Astrocyte (in vitro differentiated cells and primary cell): ENCODE measurements around the gene MRAP2. TPM values are rescaled to one million over a fixed set of nuclear protein-coding genes. Genes with fewer than 3 reads are reported as not detected.

ENCODE experiments used
- DNase-seq: peaks from one replicate; pipeline ENCODE4 v3.0.0-alpha.2; 2010; ENCODE audit warnings: low read depth
- FAIRE-seq: peaks from 2 replicates; lab custom pipeline; 2011; peaks lifted over from hg19 to GRCh38; lab: Jason Lieb, UNC
- H2AFZ ChIP-seq: 2 replicates; pipeline ENCODE4 v1.6.0; 2012; ENCODE audit warnings: low read depth, low read length, inconsistent platforms
- H3K27ac ChIP-seq: 2 replicates; pipeline ENCODE4 v1.5.1; 2011; ENCODE audit warnings: low read depth, low read length, inconsistent platforms
- H3K27me3 ChIP-seq: 2 replicates; pipeline ENCODE4 v1.6.0; 2011; ENCODE audit warnings: low read length, inconsistent platforms; ENCODE audit not compliant: insufficient read depth
- H3K36me3 ChIP-seq: 2 replicates; pipeline ENCODE4 v1.5.1; 2011; ENCODE audit warnings: low read length, inconsistent platforms; ENCODE audit not compliant: insufficient read depth
- H3K4me1 ChIP-seq: 2 replicates; pipeline ENCODE4 v1.5.1; 2011; ENCODE audit warnings: low read length, inconsistent platforms; ENCODE audit not compliant: insufficient read depth
- H3K4me2 ChIP-seq: 2 replicates; pipeline ENCODE4 v1.6.0; 2012; ENCODE audit warnings: low read length, inconsistent platforms
- H3K4me3 ChIP-seq: 2 replicates; pipeline ENCODE4 v1.5.1; 2011; ENCODE audit warnings: low read depth, mild to moderate bottlenecking, low read length, inconsistent platforms; ENCODE audit not compliant: insufficient read depth
- H3K79me2 ChIP-seq: 2 replicates; pipeline ENCODE4 v1.6.0; 2012; ENCODE audit warnings: mild to moderate bottlenecking, low read length, inconsistent platforms; ENCODE audit not compliant: insufficient read depth
- H3K9ac ChIP-seq: 2 replicates; pipeline ENCODE4 v1.6.0; 2012; ENCODE audit warnings: mild to moderate bottlenecking, low read length, inconsistent platforms
- H3K9me3 ChIP-seq: 2 replicates; pipeline ENCODE4 v1.5.1; 2012; ENCODE audit warnings: low read depth, mild to moderate bottlenecking, low read length, inconsistent platforms; ENCODE audit not compliant: insufficient read depth
- H4K20me1 ChIP-seq: 2 replicates; pipeline ENCODE4 v1.6.0; 2012; ENCODE audit warnings: low read length, inconsistent platforms; ENCODE audit not compliant: insufficient read depth
- H3K27ac Mint-ChIP-seq: one replicate; pipeline ENCODE4 v1.8.0; 2021; ENCODE audit warnings: mild to moderate bottlenecking, mixed read lengths; ENCODE audit not compliant: unreplicated experiment
- H3K27me3 Mint-ChIP-seq: one replicate; pipeline ENCODE4 v1.8.0; 2021; ENCODE audit warnings: low read depth, mixed read lengths; ENCODE audit not compliant: unreplicated experiment
- H3K36me3 Mint-ChIP-seq: one replicate; pipeline ENCODE4 v1.8.0; 2021; ENCODE audit warnings: low read depth, mixed read lengths; ENCODE audit not compliant: unreplicated experiment
- H3K4me1 Mint-ChIP-seq: one replicate; pipeline ENCODE4 v1.8.0; 2021; ENCODE audit warnings: low read depth, mixed read lengths; ENCODE audit not compliant: unreplicated experiment
- H3K4me3 Mint-ChIP-seq: one replicate; pipeline ENCODE4 v1.8.0; 2021; ENCODE audit warnings: mild to moderate bottlenecking, moderate library complexity, mixed read lengths; ENCODE audit not compliant: unreplicated experiment
- H3K9me3 Mint-ChIP-seq: one replicate; pipeline ENCODE4 v1.8.0; 2021; ENCODE audit warnings: mild to moderate bottlenecking, mixed read lengths; ENCODE audit not compliant: unreplicated experiment
- CTCF ChIP-seq: IDR thresholded peaks from 2 replicates; pipeline ENCODE4 v1.5.1; 2011; ENCODE audit warnings: low read depth, mild to moderate bottlenecking, inconsistent platforms, low read length, moderate library complexity; ENCODE audit not compliant: insufficient read depth
- EZH2 ChIP-seq: IDR thresholded peaks from 2 replicates; pipeline ENCODE4 v1.6.1; 2012; ENCODE audit warnings: mild to moderate bottlenecking, low read length, inconsistent platforms; ENCODE audit not compliant: insufficient read depth
- total RNA-seq: library from RNA; stranded (reverse); gene quantifications from 2 replicates; pipeline ENCODE4 v1.2.1, GENCODE V29; 2021

Gene MRAP2
- total RNA-seq, 1 donor from 2014 or later, result 0.20 TPM

- H3K4me1 ChIP-seq, result no peaks in the 10 kb centered on the region
These were observed 13.2 kb downstream of the MRAP2 start for GRCh38 chr6:84046755-84047154.

GRCh38 chr6:84048588-84048987 lies 15.0 kb downstream of the MRAP2 start:
- peaks cover 8% of the 10 kb centered on the region for H3K4me1 ChIP-seq
- H3K79me2 ChIP-seq, result no peaks in the 10 kb centered on the region
- Mint-ChIP-seq H3K27me3 (no peaks in the 10 kb centered on the region), H3K4me1 (peaks cover 15% of the 10 kb centered on the region), H3K36me3 (no peaks in the 10 kb centered on the region), H3K27ac (no peak overlapping the region), H3K9me3 (no peaks in the 10 kb centered on the region), H3K4me3 (no peak overlapping the region)
- H3K9ac ChIP-seq, result no peak overlapping the region
- H3K9me3 ChIP-seq, result no peaks in the 10 kb centered on the region
- no peak overlapping the region for H3K27ac ChIP-seq
- no peak overlapping the region for H3K4me3 ChIP-seq
- no peaks in the 10 kb centered on the region for H3K27me3 ChIP-seq
- H2AFZ ChIP-seq, result no peak overlapping the region
- no peaks in the 10 kb centered on the region for H4K20me1 ChIP-seq
- no peaks in the 10 kb centered on the region for H3K36me3 ChIP-seq
- FAIRE-seq, result no peak
- no peak for DNase-seq
- TF ChIP-seq EZH2 (no peak), CTCF (no peak)
- no peak overlapping the region for H3K4me2 ChIP-seq

More at GRCh38 chr6:84046755-84047154, 13.2 kb downstream of the MRAP2 start:
- H3K4me3 ChIP-seq, result no peak overlapping the region
- H3K4me2 ChIP-seq, result no peak overlapping the region
- no peaks in the 10 kb centered on the region for H3K9me3 Mint-ChIP-seq
- H3K36me3 Mint-ChIP-seq, result no peaks in the 10 kb centered on the region
- no peaks in the 10 kb centered on the region for H3K36me3 ChIP-seq
- peaks cover 4% of the 10 kb centered on the region for H3K4me1 Mint-ChIP-seq
- no peaks in the 10 kb centered on the region for H3K27me3 Mint-ChIP-seq
- no peak for TF ChIP-seq CTCF
- TF ChIP-seq EZH2, result no peak
- no peak for DNase-seq
- no peak overlapping the region for H3K4me3 Mint-ChIP-seq
- no peaks in the 10 kb centered on the region for H4K20me1 ChIP-seq
- no peak overlapping the region for H3K27ac ChIP-seq
- no peak overlapping the region for H2AFZ ChIP-seq
- no peak overlapping the region for H3K27ac Mint-ChIP-seq
- H3K79me2 ChIP-seq, result no peaks in the 10 kb centered on the region
- FAIRE-seq, result no peak
- no peaks in the 10 kb centered on the region for H3K9me3 ChIP-seq
- no peak overlapping the region for H3K9ac ChIP-seq
- H3K27me3 ChIP-seq, result no peaks in the 10 kb centered on the region

GRCh38 chr6:84050408-84050807 lies 16.8 kb downstream of the MRAP2 start:
- no peak overlapping the region for H2AFZ ChIP-seq
- no peak overlapping the region for H3K4me2 ChIP-seq
- Mint-ChIP-seq H3K27ac (no peak overlapping the region), H3K36me3 (no peaks in the 10 kb centered on the region), H3K4me1 (peaks cover 15% of the 10 kb centered on the region), H3K9me3 (no peaks in the 10 kb centered on the region), H3K27me3 (no peaks in the 10 kb centered on the region), H3K4me3 (no peak overlapping the region)
- FAIRE-seq (no peak), DNase-seq (no peak)
- H3K36me3 ChIP-seq, result no peaks in the 10 kb centered on the region
- H3K4me1 ChIP-seq, result peaks cover 8% of the 10 kb centered on the region
- TF ChIP-seq CTCF (no peak), EZH2 (no peak)
- H3K27ac ChIP-seq, result no peak overlapping the region
- no peaks in the 10 kb centered on the region for H3K9me3 ChIP-seq
- H3K9ac ChIP-seq, result no peak overlapping the region
- H3K27me3 ChIP-seq, result no peaks in the 10 kb centered on the region
- no peak overlapping the region for H3K4me3 ChIP-seq
- no peaks in the 10 kb centered on the region for H4K20me1 ChIP-seq
- H3K79me2 ChIP-seq, result no peaks in the 10 kb centered on the region
